DMS79 (cell line): ENCODE measurements around the gene MOGAT3.
A peak's percentile ranks its signal among the peaks of the same experiment; 100 is the strongest.
"Not testable (repeated sequence)": the region's sequence is repeated elsewhere in the genome, so short reads cannot be mapped to it uniquely, and the experiment has no call there.

Experiments
- DNase-seq: peaks from one replicate; lab custom pipeline; 2025; lab: John Stamatoyannopoulos, UW

MOGAT3 gene

DNA sequence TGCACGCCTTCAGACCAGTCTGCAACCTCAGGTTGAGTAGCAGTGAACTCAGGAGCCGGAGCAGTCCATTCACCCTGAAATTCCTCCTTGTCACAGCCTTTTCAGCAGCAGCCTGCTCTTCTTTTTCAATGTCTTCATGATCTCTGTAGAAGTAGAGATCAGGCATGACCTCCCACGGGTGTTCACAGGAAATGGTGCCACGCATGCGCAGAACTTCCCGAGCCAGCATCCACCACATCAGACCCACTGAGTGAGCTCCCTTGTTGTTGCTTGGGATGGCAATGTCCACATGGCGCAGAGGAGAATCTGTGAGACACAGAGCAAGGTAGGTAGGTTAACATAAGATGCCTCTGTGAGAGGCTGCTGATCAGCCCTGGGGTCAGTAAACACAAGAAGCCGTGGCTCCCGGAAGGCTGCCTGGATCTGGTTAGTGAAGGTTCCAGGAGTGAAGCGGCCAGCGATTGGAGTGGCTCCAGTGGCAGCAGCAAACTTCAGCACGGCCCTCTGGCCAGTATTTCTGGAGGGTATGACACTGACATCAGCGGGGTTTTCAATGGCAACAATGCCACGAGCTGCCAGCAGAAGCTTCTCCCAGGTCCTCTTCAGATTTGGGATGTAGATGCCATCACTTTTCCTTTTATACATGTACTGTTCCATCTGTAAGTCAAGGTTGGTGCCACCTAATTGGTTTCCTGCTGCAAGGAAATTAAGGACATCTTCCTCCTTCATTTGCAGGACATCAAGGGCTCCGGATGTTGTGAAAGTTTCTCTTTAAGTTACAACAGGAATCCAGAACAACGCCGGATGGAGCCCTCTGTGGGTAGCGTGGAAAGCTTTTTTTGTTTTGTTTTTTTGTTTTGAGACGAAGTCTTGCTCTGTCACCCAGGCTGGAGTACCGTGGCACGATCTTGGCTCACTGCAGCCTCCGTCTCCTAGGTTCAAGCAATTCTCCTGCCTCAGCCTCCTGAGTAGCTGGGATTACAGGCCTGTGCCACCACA, 3.2 kb upstream of the MOGAT3 start:
- DNase-seq, result not testable (repeated sequence)

DNA sequence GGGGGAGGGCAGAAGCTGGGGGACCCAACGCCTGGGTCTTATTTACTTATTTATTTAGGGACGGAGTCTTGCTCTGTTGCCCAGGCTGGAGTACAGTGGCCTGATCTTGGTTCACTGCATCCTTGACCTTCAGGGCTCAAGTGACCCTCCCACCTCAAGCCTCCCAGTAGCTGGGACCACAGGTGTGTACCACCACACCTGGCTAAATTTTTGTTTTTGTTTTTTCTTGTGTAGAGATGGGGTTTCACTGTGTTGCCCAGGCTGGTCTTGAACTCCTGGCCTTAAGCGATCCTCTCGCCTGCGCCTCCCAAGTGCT, 1.7 kb upstream of the MOGAT3 start:
- no peak for DNase-seq

GRCh38 chr7:101201695-101202602, 1.1 kb upstream of the MOGAT3 start:
- DNase-seq, result no peak

DNA sequence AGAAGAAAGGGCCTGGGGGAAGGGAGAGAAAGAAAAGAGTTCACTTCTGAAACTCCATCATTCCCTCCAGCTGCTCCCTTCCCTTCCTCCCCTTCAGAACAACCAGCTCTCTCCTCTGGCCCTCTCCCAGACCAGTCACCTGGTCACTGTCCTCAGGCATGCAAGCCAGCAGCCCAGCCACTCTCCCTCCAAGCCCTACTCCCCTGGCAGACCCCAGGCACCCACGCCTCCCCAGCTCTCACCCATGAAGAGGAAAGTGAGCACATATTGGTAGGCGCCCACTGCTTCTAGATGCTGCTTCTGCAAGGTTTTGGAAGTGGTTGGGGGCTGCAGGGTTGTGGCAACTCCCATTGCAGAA, 353 bp downstream of the MOGAT3 start:
- DNase-seq, result no peak

DNA sequence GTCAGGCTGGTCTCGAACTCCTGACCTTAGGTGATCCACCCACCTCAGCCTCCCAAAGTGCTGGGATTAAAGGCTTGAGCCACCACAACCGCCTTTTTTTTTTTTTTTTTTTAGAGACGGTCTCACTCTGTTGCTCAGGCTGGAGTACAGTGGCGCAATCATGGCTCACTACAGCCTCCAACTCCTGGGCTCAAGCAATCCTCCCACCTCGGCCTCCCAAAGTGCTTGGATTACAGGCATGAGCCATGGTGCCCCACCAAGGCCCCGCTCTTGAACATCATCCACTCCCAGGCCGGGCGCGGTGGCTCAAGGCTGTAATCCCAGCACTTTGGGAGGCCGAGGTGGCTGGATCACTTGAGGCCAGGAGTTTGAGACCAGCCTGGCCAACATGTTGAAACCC, 1.3 kb downstream of the MOGAT3 start:
- not testable (repeated sequence) for DNase-seq

GRCh38 chr7:101198476-101198875, 2.4 kb downstream of the MOGAT3 start:
- no peak for DNase-seq

DNA sequence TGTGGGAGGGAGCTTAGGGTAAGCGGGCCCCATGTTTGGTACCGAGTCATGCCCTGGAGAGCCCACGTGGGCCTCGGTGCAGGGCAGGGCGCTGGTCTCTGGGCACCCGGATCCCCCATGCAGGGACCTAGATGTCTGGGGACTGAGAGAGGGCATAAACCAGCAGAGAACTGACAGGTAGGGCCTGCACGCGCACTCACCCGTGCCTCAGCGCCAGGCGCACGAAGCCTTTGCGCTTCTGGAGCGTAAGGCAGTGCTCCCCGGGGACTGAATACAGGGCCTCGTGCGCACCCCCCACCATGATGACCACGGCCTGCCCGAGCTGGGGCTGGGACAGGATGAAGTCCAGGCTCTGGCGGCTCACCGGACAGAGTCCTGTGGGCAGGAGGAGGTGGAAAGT, 2.8 kb downstream of the MOGAT3 start:
- DNase-seq, result no peak

- DNase-seq, result no peak
Observed at GRCh38 chr7:101195884-101196283, 5.0 kb downstream of the MOGAT3 start.

- no peak for DNase-seq
Observed at GRCh38 chr7:101189109-101189508, 11.7 kb downstream of the MOGAT3 start.

DNA sequence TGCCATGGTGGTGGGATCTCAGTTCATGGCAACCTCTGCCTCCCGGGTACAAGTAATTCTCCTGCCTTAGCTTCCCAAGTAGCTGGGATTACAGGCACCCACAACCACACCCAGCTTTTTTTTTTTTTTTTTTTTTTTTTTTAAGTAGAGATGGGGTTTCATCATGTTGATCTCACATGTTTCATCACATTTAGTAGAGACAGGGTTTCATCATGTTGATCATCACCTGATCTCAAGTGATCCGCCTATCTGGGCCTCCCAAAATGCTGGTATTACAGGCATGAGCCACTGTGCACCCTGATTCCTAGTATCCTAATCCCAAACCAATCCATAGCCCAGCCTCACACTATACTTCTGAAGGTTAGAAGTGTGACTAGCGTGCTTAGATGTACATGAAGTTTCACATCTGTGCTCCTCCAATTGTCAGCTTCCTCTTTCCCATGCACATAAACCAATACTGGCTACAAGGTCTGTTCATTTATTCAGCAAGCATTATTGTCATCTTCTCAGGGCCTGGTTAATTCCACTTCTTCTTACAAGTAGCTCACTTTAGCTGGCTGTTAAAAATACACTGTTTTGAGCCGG, 13.9 kb downstream of the MOGAT3 start:
- no peak for DNase-seq

DNA sequence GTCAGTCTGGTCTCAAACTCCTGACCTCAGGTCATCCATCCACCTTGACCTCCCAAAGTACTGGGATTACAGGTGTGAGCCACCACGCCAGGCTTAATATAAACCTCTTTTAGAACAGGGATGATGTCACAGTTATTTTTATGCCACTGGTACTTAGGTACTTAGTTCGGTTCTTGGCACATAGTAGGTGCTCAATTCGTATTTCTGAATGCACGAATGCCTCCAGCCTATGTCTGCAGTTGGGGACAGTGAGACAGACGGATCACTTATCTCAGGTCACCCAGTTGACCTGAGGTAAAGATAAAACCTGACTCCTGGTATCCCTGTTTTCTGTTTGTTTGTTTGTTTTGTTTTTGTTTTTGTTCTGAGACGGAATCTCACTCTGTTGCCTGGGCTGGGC, 14.6 kb downstream of the MOGAT3 start:
- no peak for DNase-seq

DNA sequence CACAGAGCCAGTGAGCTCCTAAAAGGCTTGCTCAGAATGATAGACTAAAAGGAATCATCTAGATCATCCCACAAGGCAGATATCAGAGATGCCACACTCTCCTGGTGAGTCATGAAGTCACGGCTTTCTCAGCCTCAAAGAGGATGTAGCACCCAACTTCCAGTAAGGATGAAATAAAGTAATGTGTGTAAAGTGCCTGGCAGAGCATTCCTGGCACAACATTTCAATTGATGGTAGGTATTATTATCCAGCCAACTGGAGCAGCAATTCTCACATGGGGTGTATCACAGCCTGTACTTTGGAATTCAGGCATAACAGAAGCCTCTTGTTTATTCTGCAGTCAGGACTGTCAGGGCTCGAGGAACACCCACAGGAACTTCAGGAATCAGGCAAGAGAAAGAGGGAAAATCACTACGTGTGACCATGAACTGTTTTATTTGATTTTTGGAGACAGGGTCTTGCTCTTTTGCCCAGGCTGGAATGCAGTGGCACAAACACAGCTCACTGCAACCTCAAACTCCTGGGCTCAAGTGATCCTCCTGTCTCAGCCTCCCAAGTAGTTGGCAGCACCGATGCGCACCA, 15.5 kb downstream of the MOGAT3 start:
- no peak for DNase-seq

GRCh38 chr7:101180130-101180755, 20.6 kb downstream of the MOGAT3 start, which contains the start of gene NAT16:
Gene NAT16, minus strand, starts transcription at chr7:101180293. Its CDS starts 5,486 bp downstream, at chr7:101174807.
- peak; percentile 24 for DNase-seq

- no peak for DNase-seq
Observed at GRCh38 chr7:101179713-101180112, 21.1 kb downstream of the MOGAT3 start.

DNA sequence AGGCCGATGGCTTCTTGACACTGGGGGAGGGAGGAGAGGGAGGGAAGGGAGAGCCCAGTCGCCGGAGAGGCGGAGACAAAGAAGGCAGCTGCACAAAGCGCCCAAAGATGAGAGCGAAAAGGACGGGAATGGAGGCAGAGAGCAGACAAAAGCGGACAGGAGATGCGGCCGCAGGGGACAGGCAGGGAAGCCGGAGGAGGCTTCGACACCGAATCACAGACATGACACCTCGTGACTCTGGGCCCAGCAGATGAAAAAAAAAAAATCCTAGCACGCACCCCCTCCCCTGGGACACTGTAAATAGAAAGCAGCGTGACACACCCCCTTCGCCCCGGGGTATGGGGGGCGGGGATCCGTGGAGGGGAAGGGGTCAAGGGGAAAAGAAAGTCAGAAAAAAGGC, 21.7 kb downstream of the MOGAT3 start:
- DNase-seq, result peak; percentile 70

DNA sequence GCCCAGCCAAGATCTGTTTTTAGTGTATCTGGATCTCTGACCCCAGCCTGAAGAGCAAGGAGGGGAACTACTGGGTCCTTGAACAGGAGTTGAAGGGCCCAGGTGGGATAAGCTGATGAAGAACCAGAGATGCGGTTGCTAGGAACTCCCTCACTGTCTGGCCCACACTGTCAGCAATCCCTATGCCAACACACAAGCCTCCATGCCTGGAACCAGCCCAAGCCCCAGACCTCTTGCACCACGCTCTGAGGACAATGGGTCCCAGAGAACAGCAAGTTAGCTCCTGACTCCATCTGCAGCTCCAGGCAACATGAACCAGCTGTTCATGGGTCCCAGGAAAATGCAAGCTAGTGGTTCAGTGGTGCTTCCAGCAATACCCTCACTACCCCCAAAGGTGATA, 23.2 kb downstream of the MOGAT3 start:
- DNase-seq, result no peak

- DNase-seq, result no peak
Observed at GRCh38 chr7:101175664-101176063, 25.2 kb downstream of the MOGAT3 start.

DNA sequence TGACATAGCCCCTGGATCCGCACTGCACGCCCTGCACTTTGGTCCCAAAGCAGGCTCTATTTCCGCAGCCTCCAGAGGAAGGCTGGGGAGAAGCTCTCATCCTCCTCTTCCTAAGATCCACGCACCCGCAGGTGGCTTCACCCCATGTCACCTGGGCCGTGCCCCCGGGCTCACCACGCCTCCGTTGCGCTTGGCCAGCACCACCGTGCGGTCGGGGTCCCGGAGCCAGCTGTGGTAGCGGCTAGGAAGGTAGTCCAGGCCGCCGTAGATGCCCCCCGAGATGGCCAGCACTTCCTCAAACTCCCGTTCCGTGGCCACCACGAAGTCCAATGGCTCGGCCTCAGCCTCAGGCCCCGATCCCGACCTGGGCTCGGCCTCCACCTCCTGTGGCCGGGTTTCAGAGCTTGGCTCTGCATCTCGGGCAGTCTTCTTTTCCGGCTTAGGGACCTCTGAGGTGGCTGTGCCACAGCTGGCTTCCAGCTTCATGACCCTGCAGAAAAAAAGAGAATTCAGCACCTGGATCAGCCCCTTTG, 26.4 kb downstream of the MOGAT3 start:
- DNase-seq, result no peak

GRCh38 chr7:101173752-101174244, 27.0 kb downstream of the MOGAT3 start:
- DNase-seq, result peak; percentile 15

DNA sequence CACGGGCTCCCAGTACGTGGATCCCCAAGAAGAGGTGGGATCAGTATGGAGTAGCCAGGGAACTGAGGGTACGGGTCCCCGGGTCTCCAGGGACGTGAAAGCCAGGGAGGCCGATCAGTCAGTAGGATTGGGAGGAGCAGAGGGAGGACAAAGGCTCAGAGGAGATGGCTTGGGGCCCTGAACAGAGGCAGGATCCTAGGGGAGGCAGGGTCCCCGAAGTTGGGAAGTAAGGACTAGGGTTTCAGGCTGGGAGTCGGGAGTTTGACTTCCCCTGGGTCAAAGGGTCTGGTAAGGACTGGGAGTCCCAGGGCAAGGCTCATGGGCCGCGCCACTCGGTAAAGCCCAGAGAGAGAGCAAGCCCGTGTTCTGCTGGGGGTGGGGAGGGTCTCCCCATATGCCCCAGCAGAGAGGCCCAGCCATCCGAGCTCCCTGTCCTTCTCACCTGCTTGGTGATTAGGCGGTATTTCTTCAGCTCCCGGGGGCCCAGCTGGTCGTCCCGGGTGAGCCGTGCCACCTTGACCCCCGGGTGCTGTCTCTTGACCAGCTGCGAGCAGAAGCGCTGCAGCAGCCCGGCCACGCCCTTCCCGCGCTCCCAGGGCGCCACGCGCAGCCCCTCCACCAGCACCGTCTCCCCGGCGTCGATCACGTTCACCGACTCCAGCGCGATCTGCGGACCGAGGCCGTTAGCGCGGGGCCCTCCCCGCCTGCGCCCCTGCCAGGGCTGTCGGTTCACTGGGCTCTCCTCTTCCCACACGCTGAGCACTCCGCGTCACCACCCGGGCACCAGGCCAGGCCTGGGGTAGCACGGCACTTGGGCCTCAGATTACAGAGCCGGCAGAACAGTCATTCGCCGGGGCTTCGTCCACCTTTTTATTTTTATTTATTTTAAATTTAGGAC, 27.7 kb downstream of the MOGAT3 start:
- peak; percentile 79 for DNase-seq
